Renal cortical epithelial cell (primary cell): ENCODE data around the gene RBMX. TPM values are rescaled to one million over a fixed set of nuclear protein-coding genes. Genes with fewer than 3 reads are reported as not detected.

Source experiments
- DNase-seq: peaks from one replicate; pipeline ENCODE4 v3.0.0-alpha.2; 2011; ENCODE audit warnings: low read depth
- total RNA-seq: library from RNA; depleted of rRNA; stranded (reverse); fragments of >200 nt; gene quantifications from 2 replicates; pipeline ENCODE4 v1.2.3, GENCODE V29; 2014

Gene RBMX
- total RNA-seq, 1 donor from 2014 or later, result 193 TPM

DNA sequence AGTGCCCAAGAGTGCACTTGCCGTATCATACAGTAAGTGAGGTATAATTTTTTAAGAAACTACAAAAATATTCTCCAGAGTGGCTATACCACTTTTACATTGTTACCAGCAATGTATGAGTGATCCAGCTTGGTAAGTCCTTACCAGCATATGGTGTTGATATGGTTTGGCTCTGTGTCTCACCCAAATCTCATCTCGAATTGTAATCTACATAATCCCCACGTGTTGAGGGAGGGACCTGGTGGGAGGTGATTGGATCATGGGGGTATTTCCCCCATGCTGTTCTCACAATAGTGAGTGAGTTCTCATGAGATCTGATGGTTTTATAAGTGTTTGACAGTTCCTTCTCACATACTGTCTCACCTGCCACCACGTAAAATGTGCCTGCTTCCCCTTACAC, 44.8 kb downstream of the RBMX start:
- no peak for DNase-seq

DNA sequence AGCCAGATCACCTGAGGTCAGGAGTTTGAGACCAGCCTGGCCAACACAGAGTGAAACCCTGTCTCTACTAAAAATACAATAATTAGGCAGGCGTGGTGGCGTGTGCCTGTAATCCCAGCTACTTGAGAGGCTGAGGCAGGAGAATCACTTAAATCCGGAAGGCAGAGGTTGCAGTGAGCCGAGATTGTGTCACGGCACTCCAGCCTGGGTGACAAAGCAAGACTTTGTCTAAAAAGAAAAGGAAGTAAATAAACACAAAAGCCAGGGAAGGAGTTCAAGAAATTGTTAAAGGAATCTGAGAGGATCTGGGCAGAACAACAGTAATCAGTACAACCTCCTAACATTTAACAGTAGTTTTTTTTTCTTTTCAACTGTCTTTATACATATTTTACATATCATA, 51.1 kb downstream of the RBMX start:
- DNase-seq, result no peak

GRCh38 chrX:136828830-136829229, 51.7 kb downstream of the RBMX start:
- DNase-seq, result no peak

DNA sequence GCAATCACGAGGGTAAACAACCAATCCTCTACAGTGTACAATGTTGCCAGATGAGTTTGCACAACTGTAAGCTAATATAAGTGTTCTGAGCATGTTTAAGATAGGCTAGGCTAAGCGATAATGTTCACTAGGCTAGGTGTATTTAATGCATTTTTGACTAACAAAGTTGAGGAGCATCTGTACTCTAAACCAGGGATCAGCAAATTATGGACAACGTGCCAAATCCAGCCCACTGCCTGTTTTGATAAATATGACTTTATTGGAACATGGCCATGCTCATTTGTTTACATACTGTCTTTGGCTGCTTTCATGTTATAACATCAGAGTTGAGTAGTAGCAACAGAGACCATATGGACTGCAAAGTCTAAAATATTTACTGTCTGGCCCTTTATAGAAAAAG, 53.5 kb downstream of the RBMX start:
- no peak for DNase-seq

DNA sequence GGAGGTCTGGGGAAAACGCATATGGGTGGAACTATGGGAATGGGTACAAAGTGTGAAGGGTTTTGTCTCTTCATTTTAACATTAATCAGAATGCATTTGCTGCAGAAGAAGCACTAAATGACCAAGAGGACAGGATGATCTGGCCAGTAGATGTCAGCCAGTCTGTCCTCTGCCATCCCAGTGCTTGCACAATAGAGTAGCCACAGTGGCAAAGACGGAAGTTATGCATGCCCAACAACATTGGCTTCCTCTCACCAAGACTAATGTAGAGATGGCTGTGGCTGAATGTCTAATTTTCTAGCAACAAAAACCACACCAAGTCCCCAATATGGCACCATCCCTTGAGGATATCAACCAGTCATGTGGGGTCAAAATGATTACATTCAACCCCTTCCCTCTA, 54.8 kb downstream of the RBMX start:
- DNase-seq, result no peak

Other genes starting within 250 kb of the RBMX start
- not detected in 2 replicates for gene CD40LG, start 232.6 kb downstream of the RBMX start, total RNA-seq
- 1.4 and 6.9 TPM in 2 replicates for gene ARHGEF6, start 99.8 kb downstream of the RBMX start, total RNA-seq
- not detected in 2 replicates for gene GPR101, start 153.3 kb upstream of the RBMX start, total RNA-seq